Natural killer cell treated with Interleukin-12 subunit alpha and Interleukin-12 subunit beta and Interleukin-15 and Interleukin-18, amount 100 ng/mL, for 72 hours (primary cell): ENCODE data around the gene RHOF. TPM values are rescaled to one million over a fixed set of nuclear protein-coding genes. Genes with fewer than 3 reads are reported as not detected.

Experiments used
- ATAC-seq, 2 donors: fragments of 150-1000 bp; cut with Tn5 transposase in 1 of 2; sonication (Bioruptor Pico), chemical (Tn5 transposase) in 1 of 2; 2 replicates each; pipeline ENCODE4 v1.10.0; 2021
- DNase-seq: peaks from one replicate; pipeline ENCODE4 v3.0.0; 2022; ENCODE audit warnings: low spot score
- H3K27ac Mint-ChIP-seq, 2 donors: 1 replicate in 1 of 2; 2 replicates in 1 of 2; pipeline ENCODE4 v1.8.0; 2022; ENCODE audit warnings: mixed read lengths in 2 of 2, mild to moderate bottlenecking in 1 of 2, moderate library complexity in 1 of 2
- H3K27me3 Mint-ChIP-seq, 2 donors: 1 replicate in 1 of 2; 2 replicates in 1 of 2; pipeline ENCODE4 v1.8.0; 2022; ENCODE audit warnings: mixed read lengths in 2 of 2
- H3K36me3 Mint-ChIP-seq: one replicate; pipeline ENCODE4 v1.8.0; 2022; ENCODE audit warnings: mixed read lengths
- H3K4me1 Mint-ChIP-seq, 2 donors: 1 replicate in 1 of 2; 2 replicates in 1 of 2; pipeline ENCODE4 v1.8.0; 2022; ENCODE audit warnings: low read depth in 2 of 2, mixed read lengths in 2 of 2, mild to moderate bottlenecking in 1 of 2
- H3K4me3 Mint-ChIP-seq: one replicate; pipeline ENCODE4 v1.8.0; 2022; ENCODE audit warnings: mixed read lengths
- H3K9me3 Mint-ChIP-seq: 2 replicates; pipeline ENCODE4 v1.8.0; 2022; ENCODE audit warnings: mixed read lengths
- total RNA-seq, 2 donors: library from RNA; stranded (reverse); gene quantifications; one replicate each; pipeline ENCODE4 v1.2.3, GENCODE V29; 2022

The RHOF gene
- total RNA-seq, 2 donors from 2014 or later, result 76.1 to 78.0 TPM

DNA sequence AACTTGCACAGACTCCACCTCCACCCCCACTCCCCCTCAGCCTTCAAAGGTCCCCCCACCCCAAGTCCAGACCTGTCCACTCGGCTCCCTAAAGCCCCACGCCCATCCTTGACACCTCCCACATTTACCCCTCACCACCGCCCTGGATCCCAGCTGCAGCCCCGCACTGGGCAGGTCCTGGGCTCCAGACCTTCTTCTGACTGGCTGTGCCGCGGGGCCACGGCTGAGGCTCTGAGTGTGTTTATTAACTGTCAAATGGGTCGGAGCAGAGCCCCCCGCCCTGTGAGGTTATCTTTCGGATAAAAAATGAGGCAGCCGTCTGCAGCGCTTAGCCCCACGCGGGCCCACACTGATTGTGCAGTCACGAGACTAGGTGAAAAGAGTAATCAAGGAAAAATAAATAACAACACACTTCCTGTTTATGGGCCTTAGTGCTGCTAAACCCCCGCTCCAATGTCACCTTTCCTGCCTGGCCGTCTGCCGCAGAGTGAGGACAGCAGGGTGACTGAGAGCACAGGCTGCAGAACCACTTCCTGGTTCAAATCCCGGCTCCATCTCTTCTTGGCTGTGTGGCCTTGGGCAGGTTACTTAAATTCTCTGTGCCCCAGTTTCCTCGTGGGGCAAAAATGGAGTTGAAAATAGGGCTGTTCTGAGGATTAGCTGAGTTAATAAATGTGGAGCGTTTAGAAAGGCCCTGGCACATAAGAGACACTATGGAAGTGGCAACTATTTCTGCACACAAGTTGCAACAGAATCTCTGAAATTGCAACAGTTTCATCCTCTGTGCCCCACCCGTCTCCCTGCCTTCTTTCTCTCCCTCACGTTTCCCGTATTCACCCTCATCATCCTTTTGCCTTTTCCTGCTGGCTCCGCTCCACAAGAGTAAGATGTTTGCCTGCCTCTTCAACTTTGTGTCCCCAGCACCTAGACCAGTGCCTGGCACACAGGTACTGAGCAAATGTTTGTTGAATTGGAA is 19.7 kb upstream of the RHOF start:
- DNase-seq, result no peak
- peak overlapping the region in 1 of 2 donors; percentile 41 for H3K27ac Mint-ChIP-seq
- H3K36me3 Mint-ChIP-seq, result peaks cover 7% of the 10 kb centered on the region
- no peak for ATAC-seq
- peaks cover 20 to 34% of the 10 kb centered on the region in 2 donors for H3K4me1 Mint-ChIP-seq
- no peaks in the 10 kb centered on the region for H3K27me3 Mint-ChIP-seq
- peak overlapping the region; percentile 93 for H3K4me3 Mint-ChIP-seq
- H3K9me3 Mint-ChIP-seq, result no peaks in the 10 kb centered on the region

DNA sequence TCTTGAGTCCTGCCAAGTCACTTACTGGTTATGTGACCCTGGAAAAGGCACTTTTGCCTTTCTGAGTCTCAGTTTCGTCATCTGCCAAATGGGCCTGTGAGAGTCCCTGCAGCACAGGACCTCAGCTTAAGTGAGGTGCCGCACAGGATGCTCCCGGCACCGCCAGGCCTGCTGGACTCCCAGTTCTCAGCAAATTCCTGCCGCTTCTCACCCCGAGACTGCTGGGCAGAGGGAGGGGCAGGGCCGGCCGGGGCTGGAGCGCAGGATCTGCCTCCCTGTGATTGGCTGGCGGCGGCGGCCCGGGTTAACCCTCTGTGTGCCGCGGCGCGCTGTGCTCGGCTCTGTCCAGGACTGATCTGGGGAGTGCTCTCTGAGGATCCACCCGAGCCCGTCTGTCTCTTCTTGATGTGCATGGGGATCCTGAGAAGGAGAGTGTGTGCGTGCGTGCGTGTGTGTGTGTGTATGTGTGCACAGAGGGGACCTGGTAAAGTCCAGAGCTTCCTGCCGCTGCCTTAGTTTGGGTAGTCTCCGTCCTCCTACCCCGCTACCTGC is 18.9 kb upstream of the RHOF start:
- no peak for DNase-seq
- peaks cover 20 to 34% of the 10 kb centered on the region in 2 donors for H3K4me1 Mint-ChIP-seq

DNA sequence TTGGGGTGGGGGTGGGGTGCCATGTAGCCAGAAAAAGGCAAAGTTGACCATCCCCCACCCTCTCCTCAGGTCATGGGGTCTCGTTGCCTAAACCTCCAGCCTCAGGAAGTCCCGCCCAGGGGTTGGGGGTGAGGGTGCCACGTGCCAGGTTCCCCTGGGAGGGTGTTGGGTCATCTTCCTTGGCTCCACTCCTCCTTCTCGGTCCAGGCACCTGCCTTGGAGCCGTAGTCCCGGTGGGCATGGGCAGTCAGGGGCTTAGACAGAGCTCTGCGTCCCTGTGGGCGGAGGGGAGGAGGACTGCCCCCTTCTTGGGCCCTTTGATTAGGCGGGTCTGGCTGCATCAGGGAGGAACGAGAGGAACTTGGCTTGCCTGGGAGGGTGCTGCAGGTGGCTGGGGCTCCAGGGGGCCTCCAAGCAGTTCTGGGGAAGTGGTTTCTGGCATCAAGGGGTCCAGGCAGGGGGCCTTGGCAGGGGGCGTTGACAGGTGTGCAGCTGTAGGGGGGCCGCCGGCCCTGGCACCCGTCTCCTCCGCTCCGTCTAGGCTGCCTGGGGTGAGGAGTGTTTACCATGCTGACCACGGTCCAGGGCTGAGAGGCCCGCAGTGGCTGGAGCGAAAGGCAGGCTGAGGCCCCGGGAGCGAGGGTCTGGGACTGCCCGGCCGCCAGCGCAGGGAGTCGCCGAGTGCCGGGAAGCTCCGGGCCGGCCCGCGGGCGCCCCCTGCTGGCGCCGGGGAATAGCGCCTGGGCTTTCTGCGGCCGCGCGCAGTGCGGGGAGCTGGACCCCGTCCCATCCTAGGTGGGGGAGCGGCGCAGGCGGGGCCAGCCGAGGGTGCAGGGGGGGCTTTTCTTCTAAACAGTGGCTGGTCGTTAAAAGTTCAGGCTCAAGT is 18.2 kb upstream of the RHOF start:
- DNase-seq (no peak), ATAC-seq (peak; percentile 90 to 91)
- Mint-ChIP-seq H3K27ac (peak overlapping the region; percentile 64 to 89), H3K4me1 (peaks cover 23 to 33% of the 10 kb centered on the region in 2 donors), H3K4me3 (peak overlapping the region; percentile 93), H3K36me3 (peaks cover 6% of the 10 kb centered on the region), H3K9me3 (no peaks in the 10 kb centered on the region), H3K27me3 (no peaks in the 10 kb centered on the region)

More for the DNA sequence above, 18.9 kb upstream of the RHOF start:
- no peaks in the 10 kb centered on the region for H3K9me3 Mint-ChIP-seq
- peaks cover 7% of the 10 kb centered on the region for H3K36me3 Mint-ChIP-seq
- H3K27me3 Mint-ChIP-seq, result no peaks in the 10 kb centered on the region
- peak; percentile 58 to 78 for ATAC-seq
- H3K4me3 Mint-ChIP-seq, result peak overlapping the region; percentile 93
- no peak overlapping the region for H3K27ac Mint-ChIP-seq

DNA sequence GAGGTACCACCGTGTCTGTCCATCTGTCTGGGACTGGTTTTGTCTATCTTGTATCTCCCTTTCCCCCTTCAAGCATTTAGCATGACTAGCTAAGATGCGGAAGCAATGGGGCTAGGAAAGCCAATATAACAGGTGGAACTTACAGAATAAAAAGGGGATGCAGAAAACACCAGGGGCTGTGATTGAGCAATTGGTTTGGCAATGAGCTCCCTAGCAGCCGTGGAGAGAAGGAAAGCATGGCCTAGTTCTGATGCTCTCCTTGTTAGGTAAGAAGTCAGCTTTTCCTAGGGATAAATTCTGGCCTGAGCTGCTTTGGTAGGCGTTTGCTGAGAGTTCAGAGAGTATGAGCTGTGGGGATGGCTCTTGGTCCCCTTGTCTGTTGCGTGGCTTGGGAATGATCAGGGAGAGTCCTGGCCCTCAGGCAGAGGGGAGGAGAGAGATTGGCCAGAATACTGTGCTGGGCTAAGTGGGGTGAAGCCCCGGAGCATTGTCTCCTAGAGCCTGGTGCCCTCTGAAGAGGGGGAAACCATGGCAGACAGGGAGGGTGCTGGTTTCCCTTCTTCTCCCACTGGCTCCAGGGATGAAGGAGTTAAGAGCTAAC is 17.4 kb upstream of the RHOF start:
- Mint-ChIP-seq H3K27me3 (no peaks in the 10 kb centered on the region), H3K4me3 (peak overlapping the region; percentile 93), H3K27ac (peak overlapping the region; percentile 64 to 89), H3K4me1 (peaks cover 26 to 38% of the 10 kb centered on the region in 2 donors), H3K9me3 (no peaks in the 10 kb centered on the region), H3K36me3 (no peaks in the 10 kb centered on the region)
- DNase-seq (no peak), ATAC-seq (no peak)

DNA sequence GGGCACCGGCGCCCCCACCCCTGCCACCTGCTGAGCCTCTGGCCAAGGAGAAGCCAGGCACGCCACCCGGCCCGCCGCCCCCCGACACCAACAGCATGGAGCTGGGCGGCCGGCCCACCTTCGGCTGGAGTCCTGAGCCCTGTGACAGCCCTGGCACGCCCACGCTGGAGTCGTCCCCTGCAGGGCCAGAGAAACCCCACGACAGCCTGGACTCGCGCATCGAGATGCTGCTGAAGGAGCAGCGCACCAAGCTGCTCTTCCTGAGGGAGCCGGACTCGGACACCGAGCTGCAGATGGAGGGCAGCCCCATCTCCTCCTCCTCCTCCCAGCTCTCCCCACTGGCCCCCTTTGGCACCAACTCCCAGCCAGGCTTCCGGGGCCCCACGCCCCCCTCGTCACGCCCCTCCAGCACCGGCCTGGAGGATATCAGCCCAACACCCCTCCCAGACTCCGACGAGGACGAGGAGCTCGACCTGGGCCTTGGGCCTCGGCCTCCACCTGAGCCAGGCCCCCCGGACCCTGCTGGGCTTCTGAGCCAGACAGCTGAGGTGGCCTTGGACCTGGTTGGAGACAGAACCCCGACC is 16.8 kb upstream of the RHOF start:
- no peaks in the 10 kb centered on the region for H3K27me3 Mint-ChIP-seq
- no peak overlapping the region for H3K27ac Mint-ChIP-seq
- H3K36me3 Mint-ChIP-seq, result no peaks in the 10 kb centered on the region
- ATAC-seq (no peak), DNase-seq (no peak)
- H3K9me3 Mint-ChIP-seq, result no peaks in the 10 kb centered on the region
- no peak overlapping the region for H3K4me3 Mint-ChIP-seq
- H3K4me1 Mint-ChIP-seq, result peaks cover 30 to 41% of the 10 kb centered on the region in 2 donors

DNA sequence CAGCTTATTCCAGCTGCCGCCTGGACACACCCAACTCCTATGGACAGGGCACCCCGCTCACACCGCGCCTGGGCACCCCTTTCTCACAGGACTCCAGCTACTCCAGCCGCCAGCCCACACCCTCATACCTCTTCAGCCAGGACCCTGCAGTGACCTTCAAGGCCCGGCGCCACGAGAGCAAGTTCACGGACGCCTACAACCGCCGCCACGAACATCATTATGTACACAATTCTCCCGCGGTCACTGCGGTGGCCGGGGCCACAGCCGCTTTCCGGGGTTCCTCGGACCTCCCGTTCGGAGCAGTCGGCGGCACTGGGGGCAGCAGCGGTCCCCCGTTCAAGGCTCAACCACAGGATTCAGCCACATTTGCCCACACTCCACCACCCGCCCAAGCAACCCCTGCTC is 16.2 kb upstream of the RHOF start:
- Mint-ChIP-seq H3K4me1 (peaks cover 30 to 41% of the 10 kb centered on the region in 2 donors), H3K27ac (peak overlapping the region in 1 of 2 donors; percentile 25), H3K27me3 (no peaks in the 10 kb centered on the region), H3K36me3 (no peaks in the 10 kb centered on the region), H3K9me3 (no peaks in the 10 kb centered on the region), H3K4me3 (no peak overlapping the region)
- ATAC-seq (no peak), DNase-seq (no peak)

DNA sequence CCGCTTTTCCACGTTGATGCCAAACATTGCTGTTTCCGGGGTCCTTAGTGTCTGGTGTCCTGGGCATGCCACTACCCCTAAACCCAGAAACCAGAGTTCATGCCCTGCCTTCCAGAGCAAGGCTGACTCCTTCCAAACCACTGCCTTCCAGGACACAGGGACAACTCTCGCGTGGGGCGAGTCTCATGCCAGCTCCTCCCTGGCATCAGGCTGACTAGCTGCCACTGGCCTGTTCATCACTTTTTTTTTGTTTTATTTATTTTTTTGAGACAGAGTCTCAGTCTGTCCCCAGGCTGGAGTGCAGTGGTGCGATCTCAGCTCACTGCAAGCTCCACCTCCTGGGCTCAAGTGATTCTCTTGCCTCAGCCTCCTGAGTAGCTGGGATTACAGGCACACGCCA is 15.1 kb upstream of the RHOF start:
- Mint-ChIP-seq H3K4me1 (peaks cover 27 to 39% of the 10 kb centered on the region in 2 donors), H3K9me3 (no peaks in the 10 kb centered on the region), H3K27me3 (no peaks in the 10 kb centered on the region), H3K36me3 (no peaks in the 10 kb centered on the region), H3K4me3 (no peak overlapping the region), H3K27ac (peak overlapping the region in 1 of 2 donors; percentile 35)
- no peak for DNase-seq
- no peak for ATAC-seq

DNA sequence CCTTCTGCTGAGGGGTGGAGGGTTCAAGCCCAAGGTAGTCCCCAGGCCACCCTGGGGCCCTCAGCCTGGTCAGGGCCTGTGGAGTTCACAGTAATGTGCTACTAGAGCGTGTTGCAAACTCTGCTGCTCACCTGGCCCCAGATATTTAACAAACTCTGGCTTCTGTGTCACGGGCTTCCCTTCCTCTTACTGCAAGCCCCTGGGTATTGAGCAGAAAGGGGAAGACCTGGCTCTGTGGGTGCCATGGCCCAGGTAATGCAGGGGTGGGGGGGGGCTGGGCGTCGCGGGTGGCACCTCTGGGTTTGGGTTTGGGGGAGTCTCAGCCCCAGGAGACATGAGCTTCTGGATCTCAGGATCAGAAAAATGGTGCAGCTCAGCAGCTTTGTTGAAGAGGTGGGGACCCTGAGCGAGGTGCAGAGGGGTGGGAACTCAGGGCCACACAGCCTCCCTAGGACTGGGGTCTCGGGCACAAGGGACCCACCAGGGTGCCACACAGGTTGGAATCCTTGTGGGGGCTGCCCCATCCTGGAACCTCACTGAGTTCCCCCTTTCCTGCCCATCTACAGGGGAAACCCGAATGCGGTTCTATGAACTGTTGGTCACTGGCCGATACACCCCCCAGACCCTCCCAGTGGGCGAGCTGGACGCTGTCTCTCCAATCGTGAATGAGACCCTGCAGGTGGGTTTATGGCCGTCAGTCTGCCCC is 14.3 kb upstream of the RHOF start:
- H3K4me1 Mint-ChIP-seq, result peaks cover 23 to 36% of the 10 kb centered on the region in 2 donors
- ATAC-seq, result no peak
- H3K27ac Mint-ChIP-seq, result no peak overlapping the region
- DNase-seq, result no peak
- no peaks in the 10 kb centered on the region for H3K27me3 Mint-ChIP-seq
- H3K9me3 Mint-ChIP-seq, result no peaks in the 10 kb centered on the region
- no peaks in the 10 kb centered on the region for H3K36me3 Mint-ChIP-seq
- H3K4me3 Mint-ChIP-seq, result no peak overlapping the region

DNA sequence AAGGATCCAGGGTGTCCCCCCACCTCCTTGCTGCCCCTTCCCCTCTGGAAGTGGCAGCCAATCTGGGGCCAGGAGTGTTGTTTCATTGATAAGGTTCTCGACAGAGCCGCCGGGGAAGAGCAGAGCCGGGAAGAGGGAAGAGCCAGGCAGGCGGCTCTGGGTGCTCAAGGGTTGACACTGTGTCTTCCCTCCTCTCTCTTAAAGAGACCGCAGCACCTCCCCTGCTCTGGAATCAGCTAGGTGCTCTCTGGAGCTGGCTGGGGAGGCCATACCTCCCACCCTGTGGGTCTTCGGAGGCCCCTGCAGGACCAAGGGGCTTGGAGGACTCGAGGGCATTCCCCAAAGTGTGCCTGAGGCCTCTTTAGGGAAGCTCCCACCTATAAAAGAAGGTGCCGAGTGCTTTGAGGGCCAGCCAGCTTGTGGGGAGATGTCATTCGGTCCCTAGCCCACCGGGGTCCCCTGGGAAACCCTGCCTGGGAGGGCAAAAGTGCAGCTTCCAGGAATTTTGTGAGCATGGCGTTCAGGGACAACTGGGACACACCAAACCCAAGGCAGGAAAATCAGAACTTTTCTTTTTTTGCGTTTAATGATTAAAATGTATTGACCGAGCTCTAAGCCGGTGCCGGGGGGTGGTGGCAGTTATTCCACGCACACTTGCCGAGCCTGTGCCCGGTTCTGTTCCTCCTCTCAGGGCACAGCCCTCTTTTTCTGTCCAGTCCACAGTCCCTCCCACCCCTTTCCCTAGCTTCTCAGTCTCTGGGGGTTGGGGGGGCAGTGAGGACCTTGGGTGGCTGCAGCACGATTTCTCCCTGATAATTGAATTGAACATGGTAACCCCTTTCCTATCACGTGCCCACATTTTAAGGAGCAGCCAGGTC is 13.3 kb upstream of the RHOF start:
- Mint-ChIP-seq H3K27me3 (no peaks in the 10 kb centered on the region), H3K9me3 (no peaks in the 10 kb centered on the region), H3K4me3 (peak overlapping the region; percentile 94), H3K36me3 (peaks cover 3% of the 10 kb centered on the region), H3K4me1 (peaks cover 32 to 38% of the 10 kb centered on the region in 2 donors), H3K27ac (peak overlapping the region; percentile 80 to 92)
- ATAC-seq (no peak), DNase-seq (no peak)

DNA sequence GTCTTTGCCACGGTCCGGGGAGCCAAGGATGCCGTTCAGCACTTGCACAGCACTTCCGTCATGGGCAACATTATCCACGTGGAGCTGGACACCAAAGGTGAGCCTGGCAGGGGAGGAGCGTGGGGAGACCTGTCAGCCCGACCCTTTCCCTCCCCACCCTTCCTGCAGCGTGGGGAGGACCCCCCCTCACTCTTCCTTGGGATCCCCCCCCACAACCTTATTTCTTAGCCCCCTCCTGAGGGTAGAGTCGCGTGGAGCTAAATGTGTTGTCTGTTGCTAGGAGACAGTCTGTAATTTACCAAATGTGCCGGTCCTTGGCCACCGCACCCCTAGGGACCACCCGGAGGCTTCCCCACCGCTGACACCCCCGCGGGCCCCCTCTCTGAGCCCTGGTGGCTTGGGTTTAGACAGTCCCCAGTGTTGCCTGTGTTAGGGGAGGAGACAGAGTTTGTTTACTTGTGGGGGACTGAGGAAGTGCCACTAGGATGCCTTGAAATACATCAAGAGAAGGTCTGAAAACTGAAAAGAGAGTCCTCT is 12.6 kb upstream of the RHOF start:
- Mint-ChIP-seq H3K36me3 (peaks cover 4% of the 10 kb centered on the region), H3K4me3 (peak overlapping the region; percentile 94), H3K4me1 (peaks cover 34 to 39% of the 10 kb centered on the region in 2 donors), H3K27me3 (no peaks in the 10 kb centered on the region), H3K9me3 (no peaks in the 10 kb centered on the region), H3K27ac (peak overlapping the region; percentile 80 to 92)
- ATAC-seq (no peak), DNase-seq (no peak)

DNA sequence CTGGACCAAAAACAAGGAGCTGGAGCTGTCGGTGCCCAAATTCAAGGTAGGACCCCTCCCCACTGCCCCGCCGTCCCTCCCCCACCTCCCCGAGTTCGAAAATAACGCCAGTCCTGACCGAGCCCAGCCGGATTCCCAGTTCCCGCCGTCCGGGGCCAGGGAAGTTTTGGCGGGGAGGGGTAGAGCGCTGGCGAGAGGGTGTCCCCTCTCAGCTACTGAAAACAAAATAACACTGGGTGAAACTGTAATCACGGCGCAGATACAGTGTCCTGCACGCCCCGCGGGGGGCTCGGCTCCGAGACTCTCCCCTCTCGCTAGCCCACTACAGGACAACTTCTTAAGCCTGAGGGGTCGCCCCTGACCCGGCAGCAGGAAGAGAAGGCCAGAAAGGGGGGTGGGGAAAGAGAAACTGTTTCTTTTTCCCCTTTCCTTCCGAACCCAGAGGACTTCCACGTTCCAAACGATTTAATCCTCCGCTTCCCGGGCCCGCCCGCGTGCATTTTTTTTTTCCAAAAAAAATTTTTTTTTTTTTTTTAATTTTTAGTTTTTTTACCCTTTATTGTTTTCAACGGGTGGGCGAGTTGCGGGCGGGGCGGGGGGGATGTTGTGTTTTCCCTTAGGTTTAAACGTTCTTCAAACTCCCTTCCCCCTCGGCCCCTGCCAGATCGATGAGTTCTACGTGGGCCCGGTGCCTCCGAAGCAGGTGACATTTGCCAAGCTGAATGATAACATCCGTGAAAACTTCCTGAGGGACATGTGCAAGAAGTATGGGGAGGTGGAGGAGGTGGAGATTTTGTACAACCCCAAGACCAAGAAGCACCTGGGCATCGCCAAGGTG is 11.9 kb upstream of the RHOF start:
- no peaks in the 10 kb centered on the region for H3K27me3 Mint-ChIP-seq
- peaks cover 4% of the 10 kb centered on the region for H3K36me3 Mint-ChIP-seq
- no peaks in the 10 kb centered on the region for H3K9me3 Mint-ChIP-seq
- peaks cover 30 to 35% of the 10 kb centered on the region in 2 donors for H3K4me1 Mint-ChIP-seq
- H3K4me3 Mint-ChIP-seq, result peak overlapping the region; percentile 94
- peak overlapping the region; percentile 80 to 92 for H3K27ac Mint-ChIP-seq
- DNase-seq (no peak), ATAC-seq (no peak)
